Mesenchymal stem cell (in vitro differentiated cells and primary cell): ENCODE measurements around the gene ATP6V0E2.
A peak's percentile ranks its signal among the peaks of the same experiment; 100 is the strongest.

Experiments
- DNase-seq: peaks from one replicate; pipeline ENCODE4 v3.0.0-alpha.2; 2013
- H2AFZ ChIP-seq: one replicate; pipeline ENCODE4 v1.6.1; 2013; ENCODE audit warnings: low read depth, mild to moderate bottlenecking, control low read depth, inconsistent platforms, low read length, moderate library complexity
- H2AK5ac ChIP-seq: 2 replicates; pipeline ENCODE4 v1.6.1; 2013; ENCODE audit warnings: low read length, moderate library complexity, mild to moderate bottlenecking, inconsistent platforms; ENCODE audit not compliant: severe bottlenecking
- H2BK120ac ChIP-seq: one replicate; pipeline ENCODE4 v1.6.1; 2013; ENCODE audit warnings: low read depth, mild to moderate bottlenecking, inconsistent platforms, low read length, moderate library complexity
- H2BK12ac ChIP-seq, 2 experiments: one replicate each; pipeline ENCODE4 v1.6.1; 2013; ENCODE audit warnings: inconsistent platforms in 2 of 2, low read length in 2 of 2, mild to moderate bottlenecking in 2 of 2, moderate library complexity in 2 of 2, control low read depth in 1 of 2
- H2BK15ac ChIP-seq: one replicate; pipeline ENCODE4 v1.6.1; 2013; ENCODE audit warnings: mild to moderate bottlenecking, low read depth, inconsistent platforms; ENCODE audit not compliant: poor library complexity, severe bottlenecking
- H2BK5ac ChIP-seq: 2 replicates; pipeline ENCODE4 v1.6.1; 2013; ENCODE audit warnings: low read depth, mild to moderate bottlenecking, low read length, control low read depth, inconsistent platforms; ENCODE audit not compliant: poor library complexity, severe bottlenecking
- H3K14ac ChIP-seq, 2 experiments: one replicate each; pipeline ENCODE4 v1.6.1; 2013; ENCODE audit warnings: inconsistent platforms in 2 of 2, low read length in 2 of 2, control low read depth in 1 of 2, mild to moderate bottlenecking in 1 of 2, moderate library complexity in 1 of 2
- H3K18ac ChIP-seq, 2 experiments: one replicate each; pipeline ENCODE4 v1.6.1; 2013; ENCODE audit warnings: inconsistent platforms in 2 of 2, low read length in 2 of 2, control low read depth in 1 of 2, low read depth in 1 of 2, mild to moderate bottlenecking in 1 of 2
- H3K23ac ChIP-seq, 2 experiments: one replicate each; pipeline ENCODE4 v1.6.1; 2013; ENCODE audit warnings: inconsistent platforms in 2 of 2, low read length in 2 of 2, mild to moderate bottlenecking in 2 of 2, moderate library complexity in 2 of 2, control low read depth in 1 of 2
- H3K27ac ChIP-seq: 2 replicates; pipeline ENCODE4 v1.5.1; 2013; ENCODE audit warnings: mild to moderate bottlenecking, moderate library complexity, low read length, control low read depth, inconsistent platforms; ENCODE audit not compliant: poor library complexity, severe bottlenecking
- H3K27me3 ChIP-seq, 2 experiments: 2 replicates each; pipeline versions ENCODE4 v1.6.1 to v1.7.0; 2013; ENCODE audit warnings: low read length in 2 of 2, mild to moderate bottlenecking in 2 of 2, moderate library complexity in 2 of 2, control low read depth in 1 of 2, inconsistent platforms in 1 of 2; ENCODE audit not compliant: control insufficient read depth in 1 of 2, insufficient read depth in 1 of 2
- H3K36me3 ChIP-seq, 2 experiments: 2 replicates each; pipeline versions ENCODE4 v1.6.1 to v1.7.0; 2013; ENCODE audit warnings: low read length in 2 of 2, control low read depth in 1 of 2, inconsistent platforms in 1 of 2, low read depth in 1 of 2, mild to moderate bottlenecking in 1 of 2; ENCODE audit not compliant: insufficient read depth in 2 of 2, control insufficient read depth in 1 of 2
- H3K4ac ChIP-seq, 2 experiments: one replicate each; pipeline ENCODE4 v1.6.1; 2013; ENCODE audit warnings: inconsistent platforms in 2 of 2, low read length in 2 of 2, mild to moderate bottlenecking in 2 of 2, moderate library complexity in 2 of 2, control low read depth in 1 of 2, low read depth in 1 of 2
- H3K4me1 ChIP-seq: 2 replicates; pipeline ENCODE4 v1.6.1; 2013; ENCODE audit warnings: low read depth, low read length, control low read depth; ENCODE audit not compliant: control insufficient read depth, insufficient read depth
- H3K4me2 ChIP-seq: 2 replicates; pipeline ENCODE4 v1.6.1; 2013; ENCODE audit warnings: low read length, mild to moderate bottlenecking, inconsistent platforms; ENCODE audit not compliant: poor library complexity, severe bottlenecking
- H3K4me3 ChIP-seq, 2 experiments: 2 replicates each; pipeline versions ENCODE4 v1.5.1 to v1.7.0; 2013; ENCODE audit warnings: low read length in 2 of 2, mild to moderate bottlenecking in 2 of 2, control low read depth in 1 of 2, low read depth in 1 of 2; ENCODE audit not compliant: insufficient read depth in 1 of 2
- H3K79me1 ChIP-seq: replicated peaks from 2 replicates; pipeline ENCODE4 v1.6.1; 2013; ENCODE audit warnings: mild to moderate bottlenecking, control low read depth, low read length, inconsistent platforms; ENCODE audit not compliant: poor library complexity, severe bottlenecking
- H3K9ac ChIP-seq: 2 replicates; pipeline ENCODE4 v1.7.0; 2013; ENCODE audit warnings: mild to moderate bottlenecking, low read length, moderate library complexity
- H3K9me3 ChIP-seq: 2 replicates; pipeline ENCODE4 v1.7.0; 2013; ENCODE audit warnings: mild to moderate bottlenecking, low read length; ENCODE audit not compliant: control insufficient read depth
- H4K8ac ChIP-seq: one replicate; pipeline ENCODE4 v1.6.1; 2013; ENCODE audit warnings: inconsistent platforms, mild to moderate bottlenecking, low read length, moderate library complexity
- H4K91ac ChIP-seq: one replicate; pipeline ENCODE4 v1.6.1; 2013; ENCODE audit warnings: mild to moderate bottlenecking, low read length, inconsistent platforms
- WGBS: methylation state at CpG from one replicate; pipeline ENCODE4 v1.1.7; 2013; ENCODE audit warnings: mixed read lengths; 5-methylcytosine and 5-hydroxymethylcytosine counted together

The ATP6V0E2 gene

DNA sequence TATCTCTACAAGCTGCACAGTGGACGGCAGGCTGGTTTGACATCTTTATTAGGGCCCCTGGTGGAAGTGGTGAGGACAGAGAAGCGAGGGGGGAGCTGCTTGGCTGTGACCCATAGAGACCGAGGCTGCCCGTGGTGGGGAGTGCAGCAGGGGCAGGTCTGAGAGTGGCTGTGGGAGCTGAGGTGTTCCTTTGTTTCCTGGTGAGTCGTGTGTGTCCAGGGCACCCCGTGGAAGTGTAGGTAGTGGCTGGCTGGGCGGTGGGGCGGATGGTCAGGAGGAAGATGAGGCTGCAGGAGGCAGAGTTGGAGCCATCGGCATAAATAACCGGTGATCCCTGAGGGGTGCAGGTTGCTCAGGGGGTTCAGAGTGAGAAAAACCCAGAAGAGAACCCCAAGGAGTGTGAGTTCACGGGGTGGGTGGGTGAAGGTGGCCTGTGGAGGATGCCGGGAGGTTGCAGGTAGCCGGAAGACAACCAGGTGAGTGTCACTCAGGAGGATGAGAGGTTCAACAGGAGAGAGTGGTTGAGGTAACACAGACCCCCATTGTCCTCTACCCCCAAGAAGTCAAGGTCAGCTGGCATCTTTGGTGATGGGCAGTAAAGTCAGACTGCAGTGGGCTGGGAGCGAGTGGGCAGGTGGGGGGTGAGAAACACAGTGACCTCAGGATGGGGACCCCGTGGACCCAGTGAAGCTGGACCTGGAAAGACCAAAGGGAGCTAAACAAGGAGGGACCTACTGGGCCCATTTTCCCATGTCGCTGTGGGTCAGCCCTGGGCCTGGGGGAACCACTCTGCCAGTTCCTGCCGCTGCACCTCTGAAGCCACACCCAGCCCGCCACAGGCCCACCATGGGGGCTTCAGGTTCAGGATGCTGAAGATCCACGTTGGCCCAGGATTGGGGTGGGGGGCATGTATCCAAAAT, 7.8 kb downstream of the ATP6V0E2 start:
- H4K91ac ChIP-seq, result no peak overlapping the region
- no peak for DNase-seq
- H3K4ac ChIP-seq, result no peak overlapping the region
- no peak overlapping the region for H2BK15ac ChIP-seq
- no peak overlapping the region for H3K18ac ChIP-seq
- H3K27me3 ChIP-seq, result peaks cover 0 to 3% of the 10 kb centered on the region in 2 experiments
- no peak overlapping the region for H3K9ac ChIP-seq
- no peak overlapping the region for H2BK5ac ChIP-seq
- no peak overlapping the region for H2BK12ac ChIP-seq
- WGBS, result 87% methylated on average over 19 of the region's 19 CpGs
- no peak overlapping the region for H2BK120ac ChIP-seq
- H2AFZ ChIP-seq, result no peak overlapping the region
- H3K4me1 ChIP-seq, result peaks cover 38% of the 10 kb centered on the region
- no peak overlapping the region for H3K27ac ChIP-seq
- no peak overlapping the region for H4K8ac ChIP-seq
- no peak overlapping the region for H3K14ac ChIP-seq
- no peaks in the 10 kb centered on the region for H3K79me1 ChIP-seq
- peaks cover 0 to 16% of the 10 kb centered on the region in 2 experiments for H3K36me3 ChIP-seq
- no peak overlapping the region for H3K4me3 ChIP-seq
- H3K9me3 ChIP-seq, result no peaks in the 10 kb centered on the region
- peak overlapping the region; percentile 62 for H2AK5ac ChIP-seq
- no peak overlapping the region for H3K4me2 ChIP-seq
- H3K23ac ChIP-seq, result no peak overlapping the region

DNA sequence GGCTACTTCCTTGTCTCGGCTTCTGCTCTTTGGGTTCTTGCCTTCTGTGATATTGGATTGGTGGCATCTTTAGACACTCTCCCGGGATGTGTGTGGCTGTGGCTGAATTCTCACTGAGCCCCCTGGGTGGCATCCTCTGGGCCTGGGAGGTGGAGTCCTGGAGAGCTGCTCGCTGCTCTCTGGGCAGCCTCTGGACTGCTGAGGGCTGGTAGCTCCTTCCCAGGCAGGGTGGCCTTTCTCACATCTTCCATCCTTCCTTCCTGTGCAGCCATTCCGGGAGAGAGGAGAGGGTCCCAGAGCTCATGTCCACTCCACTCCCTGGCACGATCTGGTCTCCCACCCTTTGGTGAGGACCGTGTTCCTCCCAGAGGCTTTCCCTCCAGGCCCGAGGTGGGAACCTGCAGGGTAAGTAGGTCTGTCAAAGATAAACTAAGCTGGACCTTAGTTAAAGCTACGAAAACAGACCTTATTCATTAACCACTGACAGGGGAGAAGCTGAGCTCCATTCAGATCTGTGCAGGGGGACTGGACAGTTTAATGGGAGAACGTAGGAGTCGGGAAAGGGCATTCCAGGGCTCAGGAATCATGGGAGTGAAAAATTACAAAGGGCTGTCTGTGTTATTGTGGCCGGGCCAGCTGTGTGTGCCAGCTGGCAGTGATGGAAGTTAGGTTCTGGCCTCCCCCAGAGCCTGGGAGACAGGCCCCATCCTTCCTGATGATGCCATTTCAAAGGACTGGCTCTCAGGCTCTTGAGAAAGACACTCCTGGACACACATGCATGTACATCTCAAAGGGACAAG, 8.7 kb downstream of the ATP6V0E2 start:
- Histone ChIP-seq H3K23ac (no peak overlapping the region), H3K9ac (no peak overlapping the region)

DNA sequence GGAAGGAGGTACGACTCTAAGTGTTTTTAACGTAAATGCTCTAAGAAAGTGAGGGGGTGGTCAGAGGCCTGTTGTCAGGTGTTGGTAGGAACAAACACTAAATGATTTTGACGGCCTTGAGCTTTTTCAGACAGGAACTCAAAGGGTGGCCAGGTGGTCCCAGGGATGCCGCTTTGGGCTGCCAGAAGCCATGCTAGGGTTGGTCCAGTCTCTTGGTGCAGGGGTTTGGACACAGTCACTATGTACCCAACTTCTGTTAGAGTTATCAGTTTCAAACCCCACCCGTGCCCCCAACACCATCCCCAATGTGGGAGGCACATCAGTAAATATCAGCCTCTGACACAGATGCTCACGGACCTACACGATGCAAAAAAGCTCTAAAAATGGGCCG, 9.3 kb downstream of the ATP6V0E2 start:
- H2BK5ac ChIP-seq, result no peak overlapping the region

More for the DNA sequence above, 8.7 kb downstream of the ATP6V0E2 start:
- peaks cover 42% of the 10 kb centered on the region for H3K4me1 ChIP-seq
- H3K4me2 ChIP-seq, result no peak overlapping the region
- H2AFZ ChIP-seq, result no peak overlapping the region
- H3K14ac ChIP-seq, result no peak overlapping the region
- no peak overlapping the region for H2BK120ac ChIP-seq
- H2BK15ac ChIP-seq, result no peak overlapping the region
- DNase-seq, result no peak
- H3K27ac ChIP-seq, result peak overlapping the region; percentile 59
- H4K91ac ChIP-seq, result no peak overlapping the region
- H3K9me3 ChIP-seq, result no peaks in the 10 kb centered on the region
- H2BK5ac ChIP-seq, result peak overlapping the region; percentile 32
- H3K27me3 ChIP-seq, result peaks cover 0 to 3% of the 10 kb centered on the region in 2 experiments
- no peak overlapping the region for H2BK12ac ChIP-seq
- 94% methylated on average over 9 of the region's 11 CpGs for WGBS
- H3K4me3 ChIP-seq, result no peak overlapping the region
- peak overlapping the region; percentile 62 for H2AK5ac ChIP-seq
- no peak overlapping the region for H3K4ac ChIP-seq
- H3K36me3 ChIP-seq, result peaks cover 0 to 16% of the 10 kb centered on the region in 2 experiments
- H4K8ac ChIP-seq, result no peak overlapping the region
- H3K18ac ChIP-seq, result no peak overlapping the region
- H3K79me1 ChIP-seq, result no peaks in the 10 kb centered on the region

DNA sequence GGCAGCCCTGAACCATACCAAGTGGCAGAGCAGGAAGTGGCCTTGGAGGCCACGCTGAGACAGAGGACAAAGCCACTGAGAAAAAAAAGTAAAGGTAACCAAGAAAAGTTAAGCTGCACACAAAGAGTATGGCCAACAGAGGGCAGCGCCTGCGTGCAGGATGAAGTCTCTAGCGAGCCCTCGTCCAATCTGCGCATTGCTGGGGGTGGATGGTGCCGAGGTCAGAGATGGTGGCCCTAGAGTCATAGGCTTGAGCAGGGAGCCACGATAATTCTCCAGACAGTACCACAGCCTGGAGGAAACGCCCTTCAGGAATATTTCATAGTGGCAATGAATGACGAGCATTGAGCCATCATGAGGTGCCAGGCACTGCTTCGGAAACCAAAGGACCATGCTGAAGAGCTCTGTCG, 9.7 kb downstream of the ATP6V0E2 start:
- WGBS, result 29% methylated on average over 12 of the region's 12 CpGs
- H3K27me3 ChIP-seq, result peaks cover 0 to 3% of the 10 kb centered on the region in 2 experiments
- peak; percentile 38 for DNase-seq
- peaks cover 0 to 11% of the 10 kb centered on the region in 2 experiments for H3K36me3 ChIP-seq
- H3K9ac ChIP-seq, result no peak overlapping the region
- H3K4ac ChIP-seq, result no peak overlapping the region
- H4K8ac ChIP-seq, result no peak overlapping the region
- no peak overlapping the region for H2BK5ac ChIP-seq
- no peak overlapping the region for H3K27ac ChIP-seq
- H3K23ac ChIP-seq, result no peak overlapping the region
- H3K14ac ChIP-seq, result no peak overlapping the region
- H2BK15ac ChIP-seq, result no peak overlapping the region
- no peak overlapping the region for H2BK12ac ChIP-seq
- no peaks in the 10 kb centered on the region for H3K79me1 ChIP-seq
- no peak overlapping the region for H3K18ac ChIP-seq
- no peak overlapping the region for H3K4me2 ChIP-seq
- H4K91ac ChIP-seq, result no peak overlapping the region
- no peak overlapping the region for H2AFZ ChIP-seq
- no peak overlapping the region for H3K4me3 ChIP-seq
- H3K9me3 ChIP-seq, result no peaks in the 10 kb centered on the region
- H2AK5ac ChIP-seq, result peak overlapping the region; percentile 25
- H2BK120ac ChIP-seq, result no peak overlapping the region
- H3K4me1 ChIP-seq, result peaks cover 43% of the 10 kb centered on the region

More for the DNA sequence above, 9.3 kb downstream of the ATP6V0E2 start:
- peaks cover 0 to 3% of the 10 kb centered on the region in 2 experiments for H3K27me3 ChIP-seq
- DNase-seq, result no peak
- no peak overlapping the region for H3K4me2 ChIP-seq
- no peak overlapping the region for H2BK120ac ChIP-seq
- H2AK5ac ChIP-seq, result peak overlapping the region; percentile 25
- no peak overlapping the region for H4K91ac ChIP-seq
- no peaks in the 10 kb centered on the region for H3K79me1 ChIP-seq
- H3K27ac ChIP-seq, result peak overlapping the region; percentile 20
- H3K14ac ChIP-seq, result no peak overlapping the region
- no peaks in the 10 kb centered on the region for H3K9me3 ChIP-seq
- H2BK15ac ChIP-seq, result no peak overlapping the region
- H3K23ac ChIP-seq, result no peak overlapping the region
- no peak overlapping the region for H3K4ac ChIP-seq
- peaks cover 43% of the 10 kb centered on the region for H3K4me1 ChIP-seq
- H2AFZ ChIP-seq, result no peak overlapping the region
- H3K36me3 ChIP-seq, result peaks cover 0 to 14% of the 10 kb centered on the region in 2 experiments
- H4K8ac ChIP-seq, result no peak overlapping the region
- H3K18ac ChIP-seq, result no peak overlapping the region
- no peak overlapping the region for H3K4me3 ChIP-seq
- no peak overlapping the region for H2BK12ac ChIP-seq
- no peak overlapping the region for H3K9ac ChIP-seq
- 72% methylated on average over 8 of the region's 8 CpGs for WGBS
